ENCODE data around the gene CDH13.

CDH13 gene

DNA sequence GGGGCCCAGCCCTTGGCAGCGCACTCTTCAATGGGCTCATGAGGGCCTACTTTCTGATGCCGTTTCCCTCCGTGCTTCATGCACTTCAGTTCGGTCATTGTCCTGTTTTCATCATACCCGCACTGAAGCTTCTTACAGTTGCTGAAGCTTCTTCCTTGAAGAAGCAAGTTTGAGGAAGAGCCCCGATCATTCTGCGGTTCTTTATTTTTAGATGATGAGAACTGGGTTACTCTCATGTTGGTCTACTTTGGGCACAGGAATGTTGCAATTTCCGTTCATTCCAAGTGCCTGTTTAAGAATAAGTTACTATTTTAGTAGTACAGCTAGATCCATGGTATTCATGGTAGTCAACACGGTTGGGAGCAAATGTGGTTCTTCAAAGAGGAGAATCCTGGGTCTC, 593.3 kb downstream of the CDH13 start:
- Histone ChIP-seq H3K27ac (no peak overlapping the region), H4K20me1 (no peaks in the 10 kb centered on the region), H3K36me3 (no peaks in the 10 kb centered on the region), H3K9ac (no peak overlapping the region), H3K4me1 (no peaks in the 10 kb centered on the region), H3K4me3 (no peak overlapping the region), H3K27me3 (no peaks in the 10 kb centered on the region), H3K9me3 (replicated peaks in 1 of 11) (no peaks in the 10 kb centered on the region), H3K4me2 (no peak overlapping the region)
- TF ChIP-seq Cebpa-rat (IDR thresholded peaks at IDR 0.05): no peak

DNA sequence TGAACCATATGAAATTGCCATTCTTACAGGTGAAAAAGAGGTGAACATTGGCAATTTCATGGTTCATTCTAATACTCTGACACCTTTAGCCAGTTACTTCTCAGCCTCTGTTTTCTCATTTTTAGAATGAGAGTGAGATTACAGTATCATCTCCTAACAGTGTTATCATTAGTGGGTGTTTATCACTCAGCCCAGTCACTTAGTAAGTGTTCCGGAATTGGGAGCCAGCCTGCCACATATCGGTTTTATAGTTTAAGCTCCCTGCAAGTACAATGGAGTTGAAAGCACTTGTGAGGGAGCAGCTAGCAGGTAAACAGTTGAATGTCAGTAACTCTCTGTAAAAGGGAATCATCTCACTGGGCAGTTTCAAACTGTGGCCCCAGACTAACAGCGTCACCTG, 597.9 kb downstream of the CDH13 start:
- H3K36me3 ChIP-seq: no peaks in the 10 kb centered on the region
- H3K4me3 ChIP-seq: no peak overlapping the region
- no peak overlapping the region for H3K9ac ChIP-seq
- no peaks in the 10 kb centered on the region for H3K27me3 ChIP-seq
- no peak for TF ChIP-seq Cebpa-rat (IDR thresholded peaks at IDR 0.05)
- no peaks in the 10 kb centered on the region for H4K20me1 ChIP-seq
- H3K4me2 ChIP-seq: no peak overlapping the region
- H3K4me1 ChIP-seq: no peaks in the 10 kb centered on the region
- H3K9me3 ChIP-seq (replicated peaks in 1 of 11): no peaks in the 10 kb centered on the region
- H3K27ac ChIP-seq: no peak overlapping the region

GRCh38 chr16:83227336-83227735, 600.6 kb downstream of the CDH13 start:
- no peak overlapping the region for H3K27ac ChIP-seq
- H4K20me1 ChIP-seq: no peaks in the 10 kb centered on the region
- no peak overlapping the region for H3K4me2 ChIP-seq
- H3K36me3 ChIP-seq: no peaks in the 10 kb centered on the region
- no peaks in the 10 kb centered on the region for H3K9me3 ChIP-seq (replicated peaks in 1 of 11)
- H3K4me1 ChIP-seq: no peaks in the 10 kb centered on the region
- no peaks in the 10 kb centered on the region for H3K27me3 ChIP-seq
- no peak for TF ChIP-seq Cebpa-rat (IDR thresholded peaks at IDR 0.05)
- H3K9ac ChIP-seq: no peak overlapping the region
- no peak overlapping the region for H3K4me3 ChIP-seq

DNA sequence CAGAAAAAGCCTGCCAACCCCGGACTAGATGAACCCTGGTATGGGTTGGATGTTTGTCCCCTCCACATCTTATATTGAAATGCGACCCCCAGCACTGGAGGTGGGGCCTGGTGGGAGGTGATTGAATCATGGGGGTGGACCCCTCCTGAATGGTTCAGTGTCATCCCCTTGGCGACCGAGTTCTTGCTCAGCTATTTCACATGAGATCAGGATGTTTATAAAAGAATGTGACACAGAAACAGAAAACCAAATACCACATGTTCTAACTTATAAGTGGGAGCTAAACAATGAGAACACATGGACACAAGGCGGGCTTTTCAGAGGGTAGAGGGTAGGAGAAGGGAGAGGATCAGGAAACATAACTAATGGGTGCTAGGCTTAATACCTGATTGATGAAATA, 605.0 kb downstream of the CDH13 start:
- no peak overlapping the region for H3K9ac ChIP-seq
- no peaks in the 10 kb centered on the region for H4K20me1 ChIP-seq
- no peak for TF ChIP-seq Cebpa-rat (IDR thresholded peaks at IDR 0.05)
- no peak overlapping the region for H3K4me3 ChIP-seq
- no peak overlapping the region for H3K27ac ChIP-seq
- no peaks in the 10 kb centered on the region for H3K27me3 ChIP-seq
- no peaks in the 10 kb centered on the region for H3K36me3 ChIP-seq
- no peak overlapping the region for H3K4me2 ChIP-seq
- H3K9me3 ChIP-seq (replicated peaks in 1 of 11): peaks cover 0 to 3% (median 0%) of the 10 kb centered on the region in 11 experiments; a peak in 2 of 22 replicates
- no peaks in the 10 kb centered on the region for H3K4me1 ChIP-seq

DNA sequence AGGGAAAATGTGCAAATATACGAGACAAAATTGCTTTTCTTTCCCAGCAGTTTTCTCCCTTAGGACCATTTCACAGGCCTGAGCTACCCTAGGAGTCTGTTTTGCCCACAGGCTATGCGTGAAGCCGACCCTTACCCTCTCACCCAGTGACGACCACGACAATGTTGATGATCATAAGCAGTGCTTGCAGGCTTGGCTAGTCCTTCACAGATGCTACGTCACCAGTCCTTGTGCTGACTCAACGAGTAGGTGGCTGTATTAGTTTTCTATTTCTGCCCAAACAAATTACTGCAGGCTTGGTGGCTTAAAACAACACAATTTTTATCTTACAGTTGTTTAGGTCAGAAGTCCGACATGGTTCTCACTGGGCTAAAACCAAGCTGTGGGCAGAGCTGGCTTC, 606.4 kb downstream of the CDH13 start:
- peaks cover 0 to 9% (median 0%) of the 10 kb centered on the region in 11 experiments; a peak in 2 of 22 replicates for H3K9me3 ChIP-seq (replicated peaks in 1 of 11)
- no peak for TF ChIP-seq Cebpa-rat (IDR thresholded peaks at IDR 0.05)

GRCh38 chr16:83238949-83239691, 612.4 kb downstream of the CDH13 start:
- Histone ChIP-seq H3K4me1 (no peaks in the 10 kb centered on the region), H3K4me2 (no peak overlapping the region), H3K27ac (no peak overlapping the region), H3K27me3 (no peaks in the 10 kb centered on the region), H4K20me1 (no peaks in the 10 kb centered on the region), H3K36me3 (no peaks in the 10 kb centered on the region), H3K4me3 (no peak overlapping the region), H3K9me3 (replicated peaks in 1 of 11) (peaks cover 0 to 9% (median 0%) of the 10 kb centered on the region in 11 experiments; a peak in 2 of 22 replicates), H3K9ac (no peak overlapping the region)
- no peak for TF ChIP-seq Cebpa-rat (IDR thresholded peaks at IDR 0.05)

More for the DNA sequence above, 606.4 kb downstream of the CDH13 start:
- Histone ChIP-seq H4K20me1 (no peaks in the 10 kb centered on the region), H3K36me3 (no peaks in the 10 kb centered on the region), H3K27ac (no peak overlapping the region), H3K27me3 (no peaks in the 10 kb centered on the region), H3K9ac (no peak overlapping the region), H3K4me3 (no peak overlapping the region), H3K4me2 (no peak overlapping the region), H3K4me1 (no peaks in the 10 kb centered on the region)

GRCh38 chr16:83244057-83244456, 617.3 kb downstream of the CDH13 start:
- H3K9me3 ChIP-seq (replicated peaks in 1 of 11): no peaks in the 10 kb centered on the region
- TF ChIP-seq Cebpa-rat (IDR thresholded peaks at IDR 0.05): no peak
- H3K36me3 ChIP-seq: no peaks in the 10 kb centered on the region
- no peak overlapping the region for H3K4me2 ChIP-seq
- no peak overlapping the region for H3K27ac ChIP-seq
- no peak overlapping the region for H3K9ac ChIP-seq
- no peaks in the 10 kb centered on the region for H4K20me1 ChIP-seq
- H3K4me3 ChIP-seq: no peak overlapping the region
- no peaks in the 10 kb centered on the region for H3K27me3 ChIP-seq
- H3K4me1 ChIP-seq: no peaks in the 10 kb centered on the region

- H4K20me1 ChIP-seq: no peaks in the 10 kb centered on the region
- no peak overlapping the region for H3K27ac ChIP-seq
- H3K9ac ChIP-seq: no peak overlapping the region
- no peaks in the 10 kb centered on the region for H3K36me3 ChIP-seq
- H3K27me3 ChIP-seq: no peaks in the 10 kb centered on the region
- H3K4me2 ChIP-seq: no peak overlapping the region
- TF ChIP-seq Cebpa-rat (IDR thresholded peaks at IDR 0.05): no peak
- no peaks in the 10 kb centered on the region for H3K4me1 ChIP-seq
- H3K4me3 ChIP-seq: no peak overlapping the region
- H3K9me3 ChIP-seq (replicated peaks in 1 of 11): no peaks in the 10 kb centered on the region
Observed at GRCh38 chr16:83245061-83245460, 618.3 kb downstream of the CDH13 start.

DNA sequence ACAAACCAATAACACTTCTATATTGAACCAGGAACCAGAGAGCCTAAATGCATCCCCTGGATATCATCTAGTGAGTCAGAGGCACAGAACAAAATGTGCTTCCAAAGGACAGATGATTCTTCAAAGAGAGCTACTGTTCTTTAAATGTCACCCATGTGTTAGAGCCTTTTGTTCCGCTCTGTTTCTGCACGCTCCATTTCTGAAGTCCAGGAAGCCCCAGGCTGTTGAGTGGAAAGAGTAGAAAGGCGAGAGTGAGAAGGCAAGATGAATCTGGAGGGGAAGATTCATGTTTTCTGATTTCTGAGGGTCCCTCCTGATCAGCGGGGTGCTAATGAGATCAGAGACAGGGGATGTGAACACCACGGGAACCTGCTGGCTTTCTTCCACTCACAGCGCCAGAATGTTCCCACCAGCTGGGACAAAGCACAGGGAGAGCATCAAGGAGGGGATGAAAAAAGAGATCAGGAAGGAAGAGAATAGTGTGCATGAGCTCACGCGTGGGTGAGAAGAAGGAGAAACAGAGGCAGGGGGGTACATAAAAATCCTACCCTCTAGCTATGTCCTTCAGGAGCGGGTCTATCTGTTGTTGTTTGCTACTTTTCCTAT, 621.1 kb downstream of the CDH13 start:
- no peaks in the 10 kb centered on the region for H3K36me3 ChIP-seq
- no peak overlapping the region for H3K4me3 ChIP-seq
- no peaks in the 10 kb centered on the region for H3K9me3 ChIP-seq (replicated peaks in 1 of 11)
- TF ChIP-seq Cebpa-rat (IDR thresholded peaks at IDR 0.05): no peak
- no peak overlapping the region for H3K4me2 ChIP-seq
- no peaks in the 10 kb centered on the region for H4K20me1 ChIP-seq
- H3K27ac ChIP-seq: no peak overlapping the region
- H3K27me3 ChIP-seq: no peaks in the 10 kb centered on the region
- H3K9ac ChIP-seq: no peak overlapping the region
- H3K4me1 ChIP-seq: no peaks in the 10 kb centered on the region

Measured in BLaER1 treated with 17β-estradiol and CSF1 and Interleukin-3, amounts not matched to agents 10 nM and 100 nM (cell line).